Measurements from ENCODE around the gene CNOT6.
"Not testable (repeated sequence)": the region's sequence is repeated elsewhere in the genome, so short reads cannot be mapped to it uniquely, and the experiment has no call there.

The CNOT6 gene

GRCh38 chr5:180507661-180508060, 13.5 kb downstream of the CNOT6 start:
- peak overlapping the region in 1 of 2 donors; percentile 7 for H3K27ac Mint-ChIP-seq
- H3K4me1 Mint-ChIP-seq (ENCODE audit: low read depth in 2 of 2), result peaks cover 21 to 37% of the 10 kb centered on the region in 2 donors
- H3K36me3 Mint-ChIP-seq (ENCODE audit: insufficient read depth), result peaks cover 10% of the 10 kb centered on the region
- H3K9me3 Mint-ChIP-seq, result no peaks in the 10 kb centered on the region
- no peak for ATAC-seq (replicated peaks)
- no peak overlapping the region for H3K4me3 Mint-ChIP-seq
- no peaks in the 10 kb centered on the region for H3K27me3 Mint-ChIP-seq
- DNase-seq, result no peak

- DNase-seq (no peak), ATAC-seq (replicated peaks) (no peak)
- no peaks in the 10 kb centered on the region for H3K9me3 Mint-ChIP-seq
- H3K36me3 Mint-ChIP-seq (ENCODE audit: insufficient read depth), result peaks cover 2% of the 10 kb centered on the region
- peak overlapping the region; percentile 25 to 55 for H3K27ac Mint-ChIP-seq
- H3K27me3 Mint-ChIP-seq, result no peaks in the 10 kb centered on the region
- H3K4me3 Mint-ChIP-seq, result no peak overlapping the region
- H3K4me1 Mint-ChIP-seq (ENCODE audit: low read depth in 2 of 2), result peaks cover 35 to 48% of the 10 kb centered on the region in 2 donors
Observed at GRCh38 chr5:180515294-180515693, 21.1 kb downstream of the CNOT6 start.

- peaks cover 37 to 48% of the 10 kb centered on the region in 2 donors for H3K4me1 Mint-ChIP-seq (ENCODE audit: low read depth in 2 of 2)
- not testable (repeated sequence) for H3K27ac Mint-ChIP-seq; ATAC-seq (replicated peaks); H3K9me3 Mint-ChIP-seq; DNase-seq; H3K4me3 Mint-ChIP-seq; H3K27me3 Mint-ChIP-seq; H3K36me3 Mint-ChIP-seq (ENCODE audit: insufficient read depth)
Observed at GRCh38 chr5:180515974-180516373, 21.8 kb downstream of the CNOT6 start.

- peaks cover 37 to 49% of the 10 kb centered on the region in 2 donors for H3K4me1 Mint-ChIP-seq (ENCODE audit: low read depth in 2 of 2)
- peaks cover 5% of the 10 kb centered on the region for H3K36me3 Mint-ChIP-seq (ENCODE audit: insufficient read depth)
- H3K27ac Mint-ChIP-seq, result no peak overlapping the region
- no peaks in the 10 kb centered on the region for H3K27me3 Mint-ChIP-seq
- H3K9me3 Mint-ChIP-seq, result no peaks in the 10 kb centered on the region
- no peak for ATAC-seq (replicated peaks)
- DNase-seq, result no peak
- H3K4me3 Mint-ChIP-seq, result no peak overlapping the region
Observed at GRCh38 chr5:180516440-180516839, 22.3 kb downstream of the CNOT6 start.

GRCh38 chr5:180519098-180519497, 24.9 kb downstream of the CNOT6 start:
- Mint-ChIP-seq H3K9me3 (no peaks in the 10 kb centered on the region), H3K27ac (no peak overlapping the region), H3K4me1 (ENCODE audit: low read depth in 2 of 2) (peaks cover 47 to 62% of the 10 kb centered on the region in 2 donors), H3K36me3 (ENCODE audit: insufficient read depth) (peaks cover 3% of the 10 kb centered on the region), H3K4me3 (no peak overlapping the region), H3K27me3 (no peaks in the 10 kb centered on the region)
- DNase-seq (no peak), ATAC-seq (replicated peaks) (no peak)

GRCh38 chr5:180521101-180521500, 26.9 kb downstream of the CNOT6 start:
- Mint-ChIP-seq H3K27ac (no peak overlapping the region), H3K4me3 (no peak overlapping the region), H3K27me3 (no peaks in the 10 kb centered on the region), H3K4me1 (ENCODE audit: low read depth in 2 of 2) (peaks cover 45 to 56% of the 10 kb centered on the region in 2 donors), H3K36me3 (ENCODE audit: insufficient read depth) (peaks cover 3% of the 10 kb centered on the region), H3K9me3 (no peaks in the 10 kb centered on the region)
- DNase-seq, result no peak
- ATAC-seq (replicated peaks), result no peak

- Mint-ChIP-seq H3K27ac (no peak overlapping the region), H3K9me3 (no peaks in the 10 kb centered on the region), H3K27me3 (no peaks in the 10 kb centered on the region), H3K4me1 (ENCODE audit: low read depth in 2 of 2) (peaks cover 46 to 56% of the 10 kb centered on the region in 2 donors), H3K36me3 (ENCODE audit: insufficient read depth) (peaks cover 3% of the 10 kb centered on the region), H3K4me3 (no peak overlapping the region)
- no peak for ATAC-seq (replicated peaks)
- no peak for DNase-seq
Observed at GRCh38 chr5:180521591-180521990, 27.4 kb downstream of the CNOT6 start.

- no peak overlapping the region for H3K4me3 Mint-ChIP-seq
Observed at GRCh38 chr5:180522330-180522729, 28.2 kb downstream of the CNOT6 start.

GRCh38 chr5:180523629-180524466, 29.7 kb downstream of the CNOT6 start:
- H3K27me3 Mint-ChIP-seq, result no peaks in the 10 kb centered on the region
- ATAC-seq (replicated peaks), result no peak
- no peak for DNase-seq
- peaks cover 35 to 44% of the 10 kb centered on the region in 2 donors for H3K4me1 Mint-ChIP-seq (ENCODE audit: low read depth in 2 of 2)
- H3K36me3 Mint-ChIP-seq (ENCODE audit: insufficient read depth), result peaks cover 9% of the 10 kb centered on the region
- no peak overlapping the region for H3K4me3 Mint-ChIP-seq
- H3K27ac Mint-ChIP-seq, result peak overlapping the region; percentile 30 to 75
- H3K9me3 Mint-ChIP-seq, result no peaks in the 10 kb centered on the region

More at GRCh38 chr5:180522330-180522729, 28.2 kb downstream of the CNOT6 start:
- Mint-ChIP-seq H3K27ac (peak overlapping the region in 1 of 2 donors; percentile 70), H3K4me1 (ENCODE audit: low read depth in 2 of 2) (peaks cover 43 to 54% of the 10 kb centered on the region in 2 donors), H3K9me3 (no peaks in the 10 kb centered on the region), H3K36me3 (ENCODE audit: insufficient read depth) (peaks cover 3% of the 10 kb centered on the region), H3K27me3 (no peaks in the 10 kb centered on the region)
- DNase-seq (no peak), ATAC-seq (replicated peaks) (no peak)

- DNase-seq (no peak), ATAC-seq (replicated peaks) (no peak)
- peaks cover 26 to 42% of the 10 kb centered on the region in 2 donors for H3K4me1 Mint-ChIP-seq (ENCODE audit: low read depth in 2 of 2)
- no peaks in the 10 kb centered on the region for H3K9me3 Mint-ChIP-seq
- H3K36me3 Mint-ChIP-seq (ENCODE audit: insufficient read depth), result peaks cover 16% of the 10 kb centered on the region
- H3K4me3 Mint-ChIP-seq, result no peak overlapping the region
- peak overlapping the region in 1 of 2 donors; percentile 23 for H3K27ac Mint-ChIP-seq
- no peaks in the 10 kb centered on the region for H3K27me3 Mint-ChIP-seq
Observed at GRCh38 chr5:180525399-180525798, 31.2 kb downstream of the CNOT6 start.

- no peak for DNase-seq
- no peak for ATAC-seq (replicated peaks)
- Mint-ChIP-seq H3K36me3 (ENCODE audit: insufficient read depth) (peaks cover 13% of the 10 kb centered on the region), H3K4me1 (ENCODE audit: low read depth in 2 of 2) (peaks cover 24 to 42% of the 10 kb centered on the region in 2 donors), H3K9me3 (no peaks in the 10 kb centered on the region), H3K4me3 (no peak overlapping the region), H3K27me3 (no peaks in the 10 kb centered on the region), H3K27ac (peak overlapping the region; percentile 4 to 23)
Observed at GRCh38 chr5:180526269-180526668, 32.1 kb downstream of the CNOT6 start.

- Mint-ChIP-seq H3K27ac (no peak overlapping the region), H3K4me3 (no peak overlapping the region), H3K27me3 (no peaks in the 10 kb centered on the region), H3K9me3 (no peaks in the 10 kb centered on the region), H3K36me3 (ENCODE audit: insufficient read depth) (peaks cover 19% of the 10 kb centered on the region), H3K4me1 (ENCODE audit: low read depth in 2 of 2) (peaks cover 20 to 42% of the 10 kb centered on the region in 2 donors)
- ATAC-seq (replicated peaks) (no peak), DNase-seq (no peak)
Observed at GRCh38 chr5:180527659-180528058, 33.5 kb downstream of the CNOT6 start.

GRCh38 chr5:180531036-180531585, 36.9 kb downstream of the CNOT6 start:
- Mint-ChIP-seq H3K36me3 (ENCODE audit: insufficient read depth) (peaks cover 19% of the 10 kb centered on the region), H3K4me1 (ENCODE audit: low read depth in 2 of 2) (peaks cover 21 to 22% of the 10 kb centered on the region in 2 donors)
- DNase-seq; H3K27me3 Mint-ChIP-seq; ATAC-seq (replicated peaks); H3K27ac Mint-ChIP-seq; H3K4me3 Mint-ChIP-seq; H3K9me3 Mint-ChIP-seq: not testable (repeated sequence)

GRCh38 chr5:180532268-180532667, 38.1 kb downstream of the CNOT6 start:
- no peak for DNase-seq
- Mint-ChIP-seq H3K36me3 (ENCODE audit: insufficient read depth) (peaks cover 19% of the 10 kb centered on the region), H3K4me1 (ENCODE audit: low read depth in 2 of 2) (peaks cover 18 to 24% of the 10 kb centered on the region in 2 donors), H3K27me3 (no peaks in the 10 kb centered on the region), H3K9me3 (no peaks in the 10 kb centered on the region), H3K27ac (peak overlapping the region; percentile 8 to 72), H3K4me3 (no peak overlapping the region)
- no peak for ATAC-seq (replicated peaks)
